MCF 10A (cell line): Measurements from ENCODE around the gene ELMO1. TPM values are rescaled to one million over a fixed set of nuclear protein-coding genes. Genes with fewer than 3 reads are reported as not detected.

Source experiments
- BruUV-seq: library from RNA; stranded (reverse); fragments of 400-500 nt; replicated peaks from 2 replicates; lab custom pipeline; 2021; lab: Mats Ljungman, UMichigan
- CTCF ChIA-PET: fragments of 300-600 bp; sonication (Branson Sonifier 250); formaldehyde crosslinking; extraction: SDS; loops from one replicate; lab custom pipeline; 2021; ENCODE audit warnings: antibody characterized with exemption, inconsistent platforms; lab: Yijun Ruan, JAX
- POLR2A ChIA-PET: fragments of 300-600, 350-650 bp; sonication (Branson Sonifier 250); formaldehyde crosslinking; extraction: SDS; loops from one replicate; lab custom pipeline; 2020; ENCODE audit warnings: antibody characterized with exemption, inconsistent platforms; lab: Yijun Ruan, JAX
- DNase-seq: peaks from one replicate; pipeline ENCODE4 v3.0.0-alpha.2; 2018; ENCODE audit not compliant: unreplicated experiment
- H3K27ac Mint-ChIP-seq: one replicate; pipeline ENCODE4 v1.8.0; 2022; ENCODE audit warnings: mild to moderate bottlenecking, low read depth, mixed read lengths; ENCODE audit not compliant: unreplicated experiment
- H3K27me3 Mint-ChIP-seq: one replicate; pipeline ENCODE4 v1.8.0; 2022; ENCODE audit warnings: mixed read lengths; ENCODE audit not compliant: insufficient read depth, unreplicated experiment
- H3K36me3 Mint-ChIP-seq: one replicate; pipeline ENCODE4 v1.8.0; 2022; ENCODE audit warnings: mild to moderate bottlenecking, moderate library complexity, mixed read lengths; ENCODE audit not compliant: insufficient read depth, unreplicated experiment
- H3K4me1 Mint-ChIP-seq: one replicate; pipeline ENCODE4 v1.8.0; 2022; ENCODE audit warnings: mixed read lengths; ENCODE audit not compliant: insufficient read depth, unreplicated experiment
- H3K4me3 Mint-ChIP-seq: one replicate; pipeline ENCODE4 v1.8.0; 2022; ENCODE audit warnings: mild to moderate bottlenecking, moderate library complexity, mixed read lengths; ENCODE audit not compliant: unreplicated experiment
- H3K9me3 Mint-ChIP-seq: one replicate; pipeline ENCODE4 v1.8.0; 2022; ENCODE audit warnings: mixed read lengths; ENCODE audit not compliant: unreplicated experiment
- CTCF ChIP-seq: fragments of 200-600 bp; IDR thresholded peaks from one replicate; pipeline ENCODE4 v1.8.0; 2022; ENCODE audit warnings: antibody characterized with exemption, mild to moderate bottlenecking; ENCODE audit not compliant: unreplicated experiment
- intact Hi-C: fragments of 100-400 bp; cut with micrococcal nuclease; formaldehyde crosslinking; loops from 2 replicates; pipeline ENCODE4 v1.14.1; 2022
- total RNA-seq: library from RNA; stranded (reverse); gene quantifications from 2 replicates; pipeline ENCODE4 v1.2.3, GENCODE V29; 2022

ELMO1 gene
- total RNA-seq, 1 experiment from 2014 or later: 0.30 TPM

GRCh38 chr7:37446371-37446770, 2.3 kb downstream of the ELMO1 start:
- Mint-ChIP-seq H3K9me3 (no peaks in the 10 kb centered on the region), H3K36me3 (no peaks in the 10 kb centered on the region), H3K27ac (no peak overlapping the region), H3K4me3 (no peak overlapping the region), H3K4me1 (peaks cover 13% of the 10 kb centered on the region), H3K27me3 (no peaks in the 10 kb centered on the region)
- ChIA-PET CTCF (no interaction called here), POLR2A (no interaction called here)
- DNase-seq: peak; percentile 4
- intact Hi-C loops: no loop called here
- no TSS peak for BruUV-seq
- no peak for TF ChIP-seq CTCF

DNA sequence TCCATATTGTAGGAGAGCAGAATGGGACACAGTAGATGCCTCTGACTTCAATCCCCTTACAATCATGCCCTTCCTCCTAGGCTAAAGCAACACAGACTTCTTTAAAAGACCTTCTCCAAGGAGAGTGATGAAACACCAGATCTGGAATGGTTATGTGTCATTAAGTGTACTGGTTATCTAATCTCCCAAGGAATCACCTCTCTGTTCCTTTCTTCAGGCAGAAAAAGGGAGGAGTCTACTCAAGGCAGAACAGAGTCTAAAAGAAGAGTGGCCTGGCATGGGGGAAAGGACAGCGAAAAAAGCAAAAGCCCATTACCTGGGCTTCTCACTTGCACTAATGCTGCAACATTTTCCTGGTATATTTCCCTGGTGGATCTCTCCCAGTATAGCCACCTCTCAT, 2.9 kb downstream of the ELMO1 start:
- ChIA-PET CTCF (interaction anchor here (1.1 kb wide), 1 partner anchor 49 kb away, joined by 4 read pairs; no protein-coding TSS in a partner anchor), POLR2A (no interaction called here)
- Mint-ChIP-seq H3K4me3 (no peak overlapping the region), H3K36me3 (no peaks in the 10 kb centered on the region), H3K27ac (no peak overlapping the region), H3K27me3 (no peaks in the 10 kb centered on the region), H3K9me3 (no peaks in the 10 kb centered on the region), H3K4me1 (peaks cover 13% of the 10 kb centered on the region)
- BruUV-seq: no TSS peak
- no peak for DNase-seq
- TF ChIP-seq CTCF: no peak
- intact Hi-C loops: no loop called here

DNA sequence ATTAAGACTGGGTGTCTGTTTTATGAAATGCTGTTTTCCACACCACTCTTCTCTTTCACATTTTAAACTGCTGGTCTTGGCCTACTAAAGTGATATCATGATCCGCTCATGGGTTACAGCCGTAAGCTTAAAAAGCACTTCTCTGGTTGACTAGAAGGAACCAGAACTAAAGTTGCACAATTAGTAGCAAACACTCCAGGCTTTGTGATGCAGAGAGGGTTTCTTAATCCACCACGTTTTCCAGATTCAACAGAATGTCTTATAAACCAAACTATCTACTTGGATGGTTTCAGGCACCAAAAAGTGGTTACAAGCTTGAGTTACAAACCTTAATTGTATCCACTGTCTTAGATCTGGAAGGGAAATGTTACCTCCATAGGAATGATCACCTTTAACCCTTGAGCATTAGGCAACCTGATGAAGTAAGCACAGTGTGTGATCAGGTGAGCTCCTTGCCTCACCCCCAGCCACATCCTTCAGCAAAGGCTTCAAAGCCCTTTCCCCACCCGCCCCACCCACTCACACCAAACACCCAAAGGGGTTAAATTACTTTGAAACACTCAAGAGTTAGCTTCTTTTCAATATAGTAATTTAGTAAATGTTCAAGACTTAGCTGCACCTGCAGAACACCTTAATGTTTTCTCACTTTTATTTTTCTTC, 3.5 kb downstream of the ELMO1 start:
- no peak for DNase-seq
- intact Hi-C loops: no loop called here
- H3K4me1 Mint-ChIP-seq: peaks cover 13% of the 10 kb centered on the region
- POLR2A ChIA-PET: interaction anchor here (0.7 kb wide), 1 partner anchor 110 kb away, joined by 3 read pairs; no protein-coding TSS in a partner anchor
- no peaks in the 10 kb centered on the region for H3K27me3 Mint-ChIP-seq
- no peak overlapping the region for H3K4me3 Mint-ChIP-seq
- TF ChIP-seq CTCF: no peak
- no peak overlapping the region for H3K27ac Mint-ChIP-seq
- CTCF ChIA-PET: interaction anchor here (0.6 to 1.1 kb wide), 2 partner anchors 50 to 58 kb away, joined by 3 to 4 read pairs; no protein-coding TSS in a partner anchor
- H3K36me3 Mint-ChIP-seq: no peaks in the 10 kb centered on the region
- no peaks in the 10 kb centered on the region for H3K9me3 Mint-ChIP-seq
- BruUV-seq: no TSS peak

DNA sequence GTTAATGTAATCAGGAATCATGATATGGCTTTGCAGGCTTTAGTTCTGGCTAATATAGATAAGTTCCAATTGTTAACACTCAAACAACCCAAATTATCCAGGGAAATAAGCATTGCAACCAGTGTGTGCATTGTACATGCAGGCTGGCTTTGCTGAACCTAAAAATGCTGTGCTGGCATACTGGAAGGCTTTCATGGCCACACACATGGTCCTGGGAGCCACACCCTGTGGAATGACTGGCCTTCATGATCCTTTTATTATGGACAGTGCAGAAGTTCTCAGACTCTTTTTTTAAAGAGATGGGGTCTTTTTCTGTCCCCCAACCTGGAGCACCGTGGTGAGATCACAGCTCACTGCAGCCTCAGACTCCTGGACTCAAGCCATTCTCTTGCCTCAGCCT, 5.0 kb downstream of the ELMO1 start:
- CTCF ChIA-PET: no interaction called here

More for the DNA sequence above, 5.0 kb downstream of the ELMO1 start:
- no peak for TF ChIP-seq CTCF
- intact Hi-C loops: no loop called here
- Mint-ChIP-seq H3K9me3 (no peaks in the 10 kb centered on the region), H3K27ac (no peak overlapping the region), H3K27me3 (no peaks in the 10 kb centered on the region), H3K4me3 (no peak overlapping the region), H3K4me1 (peaks cover 9% of the 10 kb centered on the region), H3K36me3 (no peaks in the 10 kb centered on the region)
- no peak for DNase-seq
- POLR2A ChIA-PET: no interaction called here
- BruUV-seq: no TSS peak
